ENCODE results near the gene ERC2.

ERC2 gene

DNA sequence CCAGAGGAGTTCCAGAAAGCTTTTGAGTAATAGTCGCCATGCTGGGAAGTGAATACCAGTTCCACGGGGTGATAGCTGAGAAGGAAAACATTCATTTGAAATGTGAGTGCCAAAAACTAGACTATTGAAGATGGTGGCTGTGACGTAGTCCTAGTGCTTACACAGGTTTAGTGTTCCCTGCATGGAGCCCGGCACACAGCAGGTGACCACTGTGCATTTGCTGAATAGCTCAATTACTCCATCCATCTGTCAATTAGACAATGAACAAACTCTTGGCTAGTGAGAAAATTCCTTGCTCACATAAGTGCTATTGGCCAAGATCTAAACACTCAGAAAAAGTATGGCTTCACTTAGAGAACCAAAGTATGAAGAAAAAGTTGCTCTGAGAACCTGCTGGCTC is 533.0 kb downstream of the ERC2 start:
- no peak for DNase-seq (ENCODE audit: low read depth, low spot score)

DNA sequence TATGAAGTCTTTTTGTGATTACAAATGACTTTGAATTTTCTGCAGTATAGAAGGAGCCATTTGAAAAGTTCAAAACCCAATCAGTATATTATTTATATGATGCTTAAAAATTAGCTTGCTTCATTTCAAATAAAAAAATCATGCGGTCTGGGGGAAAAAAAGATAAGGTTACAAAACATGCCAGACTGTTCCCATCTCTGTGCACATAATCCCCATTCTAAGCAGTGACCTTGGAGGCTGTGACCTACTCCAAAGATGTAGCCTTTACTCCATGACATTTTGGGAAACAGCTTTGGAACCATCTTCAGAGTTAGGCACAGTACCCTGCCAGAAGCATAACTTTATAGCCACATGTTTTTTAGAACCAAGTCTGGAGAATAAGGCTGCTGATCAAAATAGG is 533.5 kb downstream of the ERC2 start:
- no peak for DNase-seq (ENCODE audit: low read depth, low spot score)

DNA sequence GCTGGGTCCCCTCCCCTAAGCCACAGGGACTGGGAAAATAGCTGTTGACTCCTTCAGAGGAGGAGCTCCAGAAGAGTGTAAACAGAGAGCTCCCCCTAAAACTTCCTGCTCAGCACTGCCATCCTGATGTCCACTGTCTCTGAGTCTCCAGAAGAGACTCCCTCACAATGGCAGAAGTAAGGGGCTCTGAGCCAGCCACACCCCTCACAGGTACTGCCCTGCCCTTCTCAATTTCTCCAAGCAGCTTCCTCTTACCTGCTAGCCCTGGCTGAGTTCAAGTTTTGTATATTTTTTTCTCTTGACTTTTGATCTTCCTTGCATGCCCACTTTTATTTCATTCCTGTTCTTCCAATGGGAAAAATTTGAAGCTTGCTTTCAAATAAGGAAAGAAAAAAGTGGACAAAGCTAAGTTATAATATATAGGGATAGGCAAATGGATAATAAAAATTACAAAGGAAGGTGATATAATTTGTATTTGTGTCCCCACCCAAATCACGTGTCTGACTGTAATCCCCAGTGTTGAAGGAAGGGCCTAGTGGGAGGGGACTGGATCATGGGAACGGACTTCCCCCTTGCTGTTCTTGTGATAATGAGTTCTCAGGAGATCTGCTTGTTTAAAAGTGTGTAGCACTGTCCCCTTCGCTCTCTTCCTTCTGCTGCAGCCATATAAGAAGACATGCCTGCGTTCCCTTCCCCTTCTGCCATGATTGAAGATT is 539.0 kb downstream of the ERC2 start:
- DNase-seq (ENCODE audit: low read depth, low spot score) = no peak

DNA sequence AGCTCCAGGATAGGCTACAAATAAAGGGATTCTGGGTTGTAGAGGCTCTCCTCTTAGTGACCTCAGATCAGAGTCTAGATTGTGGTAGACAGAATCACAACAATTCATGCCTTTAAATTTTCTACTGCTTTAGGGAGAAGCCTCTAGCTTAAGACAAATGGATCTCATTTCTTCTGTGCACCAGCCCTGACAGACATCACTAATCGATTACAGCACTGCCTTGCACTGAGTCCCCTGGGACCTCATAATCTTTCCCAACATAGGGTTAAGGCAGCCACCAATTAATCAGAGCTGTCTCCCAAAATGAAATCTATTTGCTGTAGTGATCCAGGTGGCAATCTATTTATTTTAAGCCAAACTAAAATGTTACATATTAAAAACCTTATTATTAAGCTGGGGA is 544.6 kb downstream of the ERC2 start:
- no peak for DNase-seq (ENCODE audit: low read depth, low spot score)

DNA sequence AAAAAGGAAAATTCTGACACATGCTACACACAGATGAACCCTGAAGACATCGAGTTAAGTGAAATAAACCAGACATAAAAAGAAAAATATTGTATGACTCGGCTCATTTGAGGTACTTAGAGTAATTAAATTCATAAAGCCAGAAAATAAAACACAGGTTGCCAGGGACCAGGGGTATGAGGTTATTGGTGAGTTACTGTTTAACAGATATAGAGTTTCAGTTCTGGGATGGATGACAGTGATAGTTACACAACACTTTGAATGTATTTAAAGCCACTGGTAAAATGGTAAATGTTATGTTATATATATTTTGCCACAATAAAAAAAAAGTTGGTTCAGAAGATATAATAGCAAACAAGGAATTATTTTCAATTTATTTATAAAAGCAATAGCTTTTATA is 545.1 kb downstream of the ERC2 start:
- no peak for DNase-seq (ENCODE audit: low read depth, low spot score)

DNA sequence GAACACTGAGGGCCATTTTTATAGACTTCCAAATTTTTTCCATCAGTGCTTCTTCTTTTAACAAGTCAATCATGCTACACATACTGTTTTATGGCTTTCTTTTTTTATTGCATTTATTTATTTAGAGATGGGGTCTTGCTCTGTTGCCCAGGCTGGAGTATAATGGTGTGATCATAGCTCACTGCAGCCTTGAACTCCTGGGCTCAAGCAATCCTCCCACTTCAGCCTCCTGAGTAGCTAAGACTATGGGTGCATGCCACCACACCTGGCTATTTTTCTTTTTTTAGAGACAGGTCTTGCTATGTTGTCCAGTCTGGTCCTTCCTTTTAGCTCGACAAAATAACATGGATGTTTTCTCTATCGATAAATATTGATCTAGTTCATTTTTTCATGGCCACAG is 555.4 kb downstream of the ERC2 start:
- no peak for DNase-seq (ENCODE audit: low read depth, low spot score)

DNA sequence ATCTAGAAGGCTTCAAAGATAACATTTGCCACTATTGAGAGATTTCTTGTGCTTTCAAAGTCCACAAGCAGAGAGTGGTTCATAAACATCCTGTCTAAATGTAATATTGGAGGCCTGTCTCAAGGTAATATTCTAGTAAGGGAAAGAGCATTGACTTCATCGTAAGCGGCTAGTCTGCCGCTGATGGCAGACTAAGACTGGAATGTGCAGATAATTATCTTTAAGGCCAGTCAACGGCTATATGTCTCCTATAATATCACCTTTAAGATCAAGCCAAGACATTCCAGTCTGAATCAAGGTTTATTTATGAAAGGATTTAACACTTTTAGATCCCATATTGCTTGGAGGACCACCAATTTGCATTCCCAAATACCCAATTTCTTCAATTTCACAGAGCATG is 557.0 kb downstream of the ERC2 start:
- DNase-seq (ENCODE audit: low read depth, low spot score) = no peak

DNA sequence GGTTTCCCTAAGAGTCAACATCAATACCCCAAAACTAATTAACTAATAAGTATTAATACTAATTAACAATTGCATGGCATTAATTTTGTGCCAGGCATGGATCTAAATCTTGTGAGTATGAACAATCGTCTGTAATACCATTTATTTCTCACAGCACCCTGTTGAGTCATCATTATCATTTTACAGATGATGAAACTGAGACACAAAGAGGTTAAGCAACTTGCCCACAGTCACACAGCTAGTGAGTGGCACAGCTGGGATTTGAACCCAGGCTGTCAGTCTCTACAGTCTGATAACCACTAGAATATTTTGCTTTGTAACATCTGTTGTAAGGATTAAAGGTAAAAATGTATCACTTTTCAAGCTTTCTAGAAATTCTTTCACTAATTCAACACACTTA is 557.7 kb downstream of the ERC2 start:
- DNase-seq (ENCODE audit: low read depth, low spot score) = no peak

DNA sequence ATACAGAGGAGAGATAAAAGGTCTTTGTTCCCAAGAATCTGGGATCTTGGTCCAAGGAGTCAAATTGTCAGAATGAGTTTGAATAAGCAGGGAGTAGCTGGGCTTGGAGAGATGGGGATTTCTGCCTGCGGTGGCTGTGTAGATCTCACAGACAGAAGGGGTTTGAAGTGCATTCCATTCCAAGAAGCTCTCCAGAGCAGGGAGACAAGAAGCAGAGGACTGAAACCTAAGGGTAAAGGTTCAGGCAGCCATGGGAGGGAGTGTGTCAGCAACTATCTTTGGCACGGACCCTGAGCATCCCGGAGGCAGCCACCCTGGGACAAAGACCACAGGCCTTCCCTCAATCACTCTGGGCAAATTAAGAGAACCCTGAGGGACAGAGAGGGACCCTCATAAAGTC is 558.9 kb downstream of the ERC2 start:
- DNase-seq (ENCODE audit: low read depth, low spot score) = no peak

DNA sequence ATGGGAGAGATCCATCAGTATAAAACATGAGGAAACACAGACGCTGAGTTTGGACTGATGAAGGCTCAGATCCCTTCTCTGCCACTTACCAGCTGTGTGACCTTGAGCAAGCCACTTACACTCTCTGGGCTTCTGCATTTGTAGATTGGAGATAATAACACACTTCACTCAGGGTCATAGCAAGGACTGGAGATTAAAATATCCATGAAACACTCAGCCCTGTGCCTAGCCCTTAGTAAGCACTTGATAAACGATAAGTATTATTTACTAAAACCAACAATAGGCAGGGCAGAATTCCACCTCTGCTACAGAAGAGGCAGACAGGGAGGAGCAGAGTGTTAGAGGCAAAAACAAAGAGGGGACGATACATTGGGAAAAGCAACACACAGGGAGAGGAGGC is 560.7 kb downstream of the ERC2 start:
- DNase-seq (ENCODE audit: low read depth, low spot score) = no peak

DNA sequence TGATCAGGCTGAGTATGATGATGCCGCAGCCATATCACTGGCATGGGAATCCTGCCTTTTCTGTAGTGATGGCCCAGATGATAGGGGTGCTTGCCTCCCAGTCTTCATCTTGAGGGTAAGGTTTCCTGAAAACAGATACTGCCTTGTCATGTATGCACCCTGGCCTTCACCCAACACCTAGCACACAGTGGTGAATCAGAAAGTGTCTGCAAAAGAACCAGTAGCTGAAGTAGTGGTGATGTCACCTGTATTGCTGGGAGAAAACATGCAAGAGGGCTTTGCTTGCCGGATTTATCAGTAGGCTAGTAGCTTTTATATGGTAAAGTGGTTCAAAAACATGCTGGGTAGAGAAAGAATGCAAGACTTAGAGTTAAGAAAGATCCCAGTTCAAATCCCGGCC is 561.4 kb downstream of the ERC2 start:
- no peak for DNase-seq (ENCODE audit: low read depth, low spot score)

DNA sequence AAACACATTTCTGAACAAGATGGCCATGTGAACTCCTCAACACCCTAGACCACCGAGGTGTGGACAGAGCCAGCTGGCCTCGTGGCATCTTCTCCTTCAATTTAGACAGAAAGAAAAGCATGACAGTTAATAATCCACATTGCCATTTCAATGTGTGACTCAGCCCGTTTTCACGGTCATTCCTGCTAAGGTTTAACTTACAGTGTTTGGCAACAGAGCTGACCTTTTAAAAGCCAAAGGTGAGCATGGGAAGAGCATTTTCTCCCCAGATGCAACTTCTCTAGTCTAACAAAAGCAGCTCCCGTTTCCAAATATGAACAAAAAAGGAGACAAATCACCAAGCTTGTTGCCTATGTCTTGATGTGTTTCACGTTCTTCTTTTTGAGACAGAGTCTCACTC is 563.6 kb downstream of the ERC2 start:
- DNase-seq (ENCODE audit: low read depth, low spot score) = no peak

DNA sequence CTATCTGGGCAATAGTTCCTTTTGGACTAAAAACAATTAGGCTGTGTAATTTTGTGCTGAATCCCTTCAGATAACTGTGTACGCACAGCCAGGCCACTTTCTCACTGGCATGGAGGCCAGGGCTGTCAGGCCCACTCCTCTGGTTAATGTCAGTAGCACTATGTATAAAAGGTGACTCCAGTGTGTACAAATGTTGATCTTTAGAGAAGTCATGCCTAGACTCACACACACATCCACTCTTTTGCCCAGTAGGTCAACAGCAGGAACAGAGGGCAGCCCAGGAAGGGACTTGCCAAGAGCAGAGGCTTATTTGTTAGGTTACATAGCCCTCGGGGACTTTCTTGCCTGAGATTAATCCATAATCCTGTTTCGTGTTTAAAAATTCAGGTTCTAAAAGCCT is 564.6 kb downstream of the ERC2 start:
- DNase-seq (ENCODE audit: low read depth, low spot score) = no peak

DNA sequence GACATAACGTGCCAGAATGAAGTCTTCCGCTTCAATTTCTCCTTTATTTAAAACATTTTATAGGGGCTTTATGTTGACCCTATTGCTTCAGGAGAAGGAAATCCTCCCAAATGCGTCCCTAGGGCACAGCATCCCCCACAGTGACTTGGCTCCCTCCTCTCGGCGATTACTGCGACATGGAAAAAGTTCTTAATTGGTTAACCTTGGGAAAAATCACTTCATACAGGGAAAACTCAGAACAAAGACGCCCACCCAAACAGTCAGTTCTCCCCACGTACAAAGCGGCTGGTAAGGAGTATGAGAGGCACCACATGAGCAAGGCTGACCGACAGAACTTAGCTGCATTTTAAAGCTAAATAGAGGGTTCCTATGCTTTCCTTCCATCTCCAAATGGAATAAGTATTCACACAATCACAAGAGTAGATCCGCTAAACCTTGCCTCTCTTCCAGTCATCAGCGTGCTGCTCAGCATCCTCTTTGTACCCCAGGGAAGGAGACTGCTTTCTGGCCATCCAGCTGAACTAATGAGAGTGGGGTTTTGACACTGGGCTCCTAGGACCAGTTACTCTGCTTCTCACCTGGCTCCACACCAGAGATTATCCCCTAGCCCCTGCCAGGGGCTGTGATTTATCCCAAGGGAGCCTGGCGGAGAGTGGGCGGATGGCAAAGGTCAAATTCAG is 565.9 kb downstream of the ERC2 start:
- DNase-seq (ENCODE audit: low read depth, low spot score) = no peak

DNA sequence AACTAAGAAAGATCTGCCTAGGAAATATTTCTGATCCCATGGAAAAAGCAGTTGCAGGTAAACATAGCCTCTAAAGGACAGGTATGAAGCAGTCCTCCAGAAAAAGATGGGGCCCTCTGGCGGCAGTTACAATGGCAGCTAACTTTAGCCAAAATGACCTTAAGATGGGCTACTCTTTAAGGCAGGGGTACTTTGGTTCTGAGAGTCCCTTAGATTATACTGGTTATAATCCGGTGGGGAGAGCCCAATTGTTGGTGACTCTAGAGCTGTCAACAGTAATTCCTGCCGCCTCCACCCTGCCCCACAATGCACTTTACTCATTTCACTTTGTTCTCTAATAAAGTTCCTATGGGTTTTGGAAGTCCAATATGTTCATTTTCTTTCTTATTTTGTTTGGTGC is 568.4 kb downstream of the ERC2 start:
- no peak for DNase-seq (ENCODE audit: low read depth, low spot score)

DNA sequence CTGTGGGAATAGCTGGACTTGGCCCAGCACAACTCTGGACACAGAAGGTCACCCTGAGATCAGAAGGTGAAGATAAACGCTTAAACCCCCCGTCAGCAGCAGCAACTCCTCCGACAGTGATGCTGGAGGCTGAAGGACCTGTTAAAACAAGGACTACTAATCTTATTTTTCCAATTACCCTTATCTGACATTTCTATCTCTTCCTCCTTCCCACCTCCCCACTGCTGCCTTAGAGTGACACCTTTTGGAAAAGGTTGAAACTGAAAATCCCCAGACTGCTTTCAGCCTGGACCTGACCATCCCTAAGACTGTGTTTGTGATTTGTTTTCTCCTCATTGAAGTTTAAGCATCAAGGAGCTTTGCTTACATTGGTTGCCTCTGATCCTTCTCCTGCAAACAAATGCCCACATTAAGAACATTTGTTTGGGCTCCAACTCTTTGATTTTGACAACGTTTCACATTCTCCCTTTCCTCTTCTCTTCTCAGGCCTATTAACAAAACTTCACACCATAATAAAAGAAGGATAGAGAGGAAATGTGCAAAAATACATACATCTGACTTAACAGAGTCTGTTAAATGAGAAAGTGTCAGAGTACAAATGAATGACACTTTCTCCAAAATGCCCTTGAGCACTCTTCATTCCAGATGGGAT is 570.6 kb downstream of the ERC2 start:
- no peak for DNase-seq (ENCODE audit: low read depth, low spot score)

DNA sequence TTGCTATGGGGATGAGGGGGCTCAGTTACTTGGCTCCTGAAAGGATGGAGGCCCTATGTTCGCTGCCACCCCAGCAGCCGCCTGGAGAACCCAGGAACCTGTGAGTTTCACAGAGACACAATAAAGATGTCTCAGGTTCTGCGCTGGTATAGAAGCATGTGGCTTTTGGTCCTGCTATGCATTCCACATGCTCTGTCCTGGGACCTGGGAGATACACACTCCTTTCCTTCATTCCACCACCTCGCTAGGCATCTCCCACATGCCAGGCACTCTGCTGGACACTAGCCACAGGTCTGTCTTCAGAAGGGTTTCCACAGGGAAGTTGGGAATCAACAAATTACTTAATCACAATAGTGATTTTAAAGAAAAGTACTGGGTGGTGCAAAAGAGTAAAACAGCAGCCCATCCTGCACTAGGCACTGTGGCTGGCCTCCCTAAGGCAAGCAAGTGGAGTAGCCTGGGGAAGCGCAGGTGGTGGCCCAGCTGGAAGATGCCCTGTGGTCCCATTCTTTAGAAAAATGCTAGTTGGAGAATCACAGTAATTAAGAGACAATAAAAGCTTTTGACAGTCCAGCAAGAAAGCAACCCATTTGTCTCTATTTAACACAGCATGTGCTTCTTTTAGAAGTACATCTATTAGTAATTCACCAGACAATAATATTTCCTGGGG is 572.2 kb downstream of the ERC2 start:
- DNase-seq (ENCODE audit: low read depth, low spot score) = no peak

DNA sequence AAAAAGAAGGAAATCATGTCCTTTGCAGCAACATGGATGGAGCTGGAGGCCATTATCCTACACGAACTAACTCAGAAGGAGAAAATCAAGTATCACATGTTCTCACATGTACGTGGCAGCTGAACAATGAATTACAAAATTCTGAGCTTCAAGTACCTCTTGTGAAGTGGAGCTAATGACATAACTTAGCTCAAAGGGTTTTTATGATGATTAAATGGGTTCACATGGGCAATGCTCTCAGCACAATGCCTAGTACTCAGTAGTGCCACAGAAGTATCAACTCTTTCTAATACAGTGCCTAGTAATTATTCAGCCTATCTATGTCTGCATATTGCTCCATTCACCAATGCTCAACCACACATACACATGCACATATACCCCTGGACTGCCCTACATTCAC is 573.7 kb downstream of the ERC2 start:
- DNase-seq (ENCODE audit: low read depth, low spot score) = no peak

DNA sequence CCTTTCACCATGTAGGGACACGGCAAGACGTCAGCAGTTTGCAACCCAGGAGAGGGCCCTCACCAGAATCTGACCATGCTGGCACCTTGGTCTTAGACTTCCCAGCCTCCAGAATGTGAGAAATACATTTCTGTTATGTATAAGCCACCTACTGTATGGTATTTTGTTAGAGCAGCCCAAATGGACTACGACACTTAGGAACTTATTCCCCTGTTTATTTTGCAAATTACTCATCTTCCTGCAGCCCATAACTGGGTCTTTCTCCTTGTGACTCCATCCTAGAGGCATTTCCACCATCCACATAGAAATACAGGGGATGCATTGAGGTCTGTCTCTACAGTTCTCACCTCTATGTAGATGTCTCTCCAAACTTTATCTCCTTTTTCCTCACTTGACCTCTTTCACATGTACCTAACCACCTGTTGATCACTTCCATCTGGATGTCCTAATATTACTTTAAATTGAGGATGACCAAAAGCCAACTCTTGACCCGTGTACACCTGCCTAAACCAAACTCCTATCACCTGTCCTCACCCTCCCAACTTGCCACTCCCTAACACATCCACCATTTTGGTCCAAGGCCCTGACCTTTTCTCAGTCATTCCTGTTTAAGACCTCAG is 575.1 kb downstream of the ERC2 start:
- no peak for DNase-seq (ENCODE audit: low read depth, low spot score)

DNA sequence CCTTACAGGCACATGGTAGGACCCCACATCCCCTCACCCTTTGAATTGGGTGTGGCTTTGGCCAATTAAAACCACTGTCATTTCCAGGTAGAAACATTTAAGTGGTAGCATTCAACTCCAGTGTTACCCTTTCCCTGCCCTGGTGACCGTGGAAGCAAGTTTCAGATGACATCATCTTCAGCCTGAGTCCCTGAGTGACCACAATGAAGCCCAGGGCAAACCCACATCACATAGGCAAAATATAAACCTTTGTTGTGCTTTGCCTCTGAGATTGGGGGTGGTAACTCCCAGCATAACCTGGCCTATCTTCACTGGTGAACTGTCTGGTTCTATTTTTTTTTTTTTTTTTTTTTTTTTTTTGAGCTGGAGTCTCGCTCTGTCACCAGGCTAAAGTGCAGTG is 577.2 kb downstream of the ERC2 start:
- no peak for DNase-seq (ENCODE audit: low read depth, low spot score)

DNA sequence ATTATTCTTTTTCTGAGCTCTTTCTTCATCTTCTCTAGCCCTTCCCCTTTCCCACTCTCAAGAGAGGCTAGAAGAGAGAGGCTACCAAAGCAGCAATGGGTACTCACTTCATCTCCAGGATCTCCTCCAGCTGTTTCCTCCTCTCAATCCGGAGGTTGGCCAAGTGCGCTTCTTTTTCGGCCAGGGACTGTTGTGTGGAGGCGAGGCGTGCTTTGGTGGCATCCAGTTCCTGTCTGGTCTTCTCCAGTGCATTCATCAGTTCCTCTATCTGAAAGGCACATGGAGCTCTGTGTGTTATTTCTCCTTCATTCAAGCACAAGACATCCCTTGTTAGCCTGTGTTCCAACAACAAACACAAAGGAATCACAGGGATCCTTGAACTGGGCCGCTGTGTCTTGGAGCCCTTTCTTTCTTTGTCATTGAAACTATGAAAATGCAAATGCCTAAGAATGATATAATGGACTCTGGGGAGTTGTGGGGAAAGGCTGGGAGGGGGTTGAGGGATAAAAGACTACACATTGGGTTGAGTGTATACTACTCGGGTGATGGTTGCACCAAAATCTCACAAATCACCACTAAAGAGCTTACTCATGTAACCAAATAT is 579.9 kb downstream of the ERC2 start:
- DNase-seq (ENCODE audit: low read depth, low spot score) = no peak

DNA sequence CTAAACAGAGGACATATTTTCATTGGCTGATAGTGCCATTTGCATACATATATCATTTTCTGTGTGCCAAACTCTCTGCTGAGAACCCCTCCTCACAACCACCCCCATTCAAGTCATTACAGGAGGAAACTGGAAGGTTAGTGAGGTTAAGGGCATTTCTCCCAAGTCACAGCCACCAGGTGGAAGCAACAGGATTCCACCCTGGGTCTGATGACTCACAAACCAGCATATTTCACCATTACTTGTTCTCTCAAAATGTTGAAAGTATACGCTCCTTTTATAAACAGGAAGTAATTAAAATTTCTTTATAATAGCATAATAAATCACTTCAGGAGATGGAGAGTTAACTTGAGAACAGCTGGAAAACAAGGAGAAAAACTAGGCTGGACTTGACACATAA is 582.5 kb downstream of the ERC2 start:
- no peak for DNase-seq (ENCODE audit: low read depth, low spot score)
